Measurements from ENCODE around the gene EOLA2. TPM values are rescaled to one million over a fixed set of nuclear protein-coding genes. Genes with fewer than 3 reads are reported as not detected.
"Not testable (repeated sequence)": the region's sequence is repeated elsewhere in the genome, so short reads cannot be mapped to it uniquely, and the experiment has no call there.

EOLA2 gene
- 24.2 TPM for total RNA-seq
- long read RNA-seq, transcript CXorf40B-203 (5 exons, 1,653 nt) = major isoform, 9 of 21 reads
- long read RNA-seq, partial matches to known transcripts = 3 of 21 reads
- long read RNA-seq, other reads (novel, unspliced or antisense) = 6 of 21 reads

DNA sequence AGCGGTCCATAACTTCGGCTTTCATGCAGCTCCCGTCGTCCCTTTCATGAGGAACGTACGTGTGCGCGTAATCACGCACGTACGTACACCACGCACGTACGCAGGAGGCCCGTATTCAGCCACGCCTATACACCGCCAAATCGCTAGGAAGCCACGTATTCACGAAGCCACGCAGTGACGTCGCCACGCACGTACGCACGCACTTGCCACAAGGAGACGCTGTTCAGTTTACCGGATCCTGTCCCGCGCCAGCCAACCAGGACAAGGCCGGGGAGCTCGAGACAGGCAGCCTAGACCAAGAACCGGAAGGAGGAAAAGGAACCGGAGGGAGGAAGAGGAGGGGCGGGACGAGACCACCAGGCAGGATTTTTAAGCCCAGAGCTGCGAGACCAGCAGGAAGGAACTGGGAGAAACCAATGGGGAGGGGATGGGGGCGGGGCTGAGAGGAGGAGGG is at the start of gene EOLA2:
TSS of gene EOLA2 (minus strand) at position 65 of the 454 bp plus-strand sequence. CDS start 4,617 bp downstream, outside the sequence.
- ATAC-seq = peak; percentile 61
- DNase-seq = peak; percentile 96
- intact Hi-C loops (cut with micrococcal nuclease) = no loop called here

DNA sequence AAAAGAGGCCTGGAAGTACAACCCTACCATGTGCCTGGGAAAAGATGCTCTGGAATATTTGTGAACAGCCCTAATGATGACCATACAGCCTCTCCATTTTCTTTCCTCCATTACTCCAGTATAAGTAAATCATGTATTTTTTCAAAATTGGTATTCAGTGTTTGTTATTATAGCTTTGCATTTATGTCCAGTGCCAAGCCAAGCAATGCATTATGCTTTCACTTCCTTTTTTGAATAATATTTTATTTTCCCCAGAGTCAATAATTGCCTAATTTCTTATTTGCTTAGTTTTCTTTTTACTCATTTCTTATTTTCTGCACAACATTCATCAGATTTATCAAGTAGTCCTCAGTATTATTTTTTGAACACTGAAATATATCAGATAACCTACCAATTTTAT is 49.3 kb upstream of the EOLA2 start:
- intact Hi-C loops (cut with micrococcal nuclease) = no loop called here
- DNase-seq = no peak
- ATAC-seq = no peak

DNA sequence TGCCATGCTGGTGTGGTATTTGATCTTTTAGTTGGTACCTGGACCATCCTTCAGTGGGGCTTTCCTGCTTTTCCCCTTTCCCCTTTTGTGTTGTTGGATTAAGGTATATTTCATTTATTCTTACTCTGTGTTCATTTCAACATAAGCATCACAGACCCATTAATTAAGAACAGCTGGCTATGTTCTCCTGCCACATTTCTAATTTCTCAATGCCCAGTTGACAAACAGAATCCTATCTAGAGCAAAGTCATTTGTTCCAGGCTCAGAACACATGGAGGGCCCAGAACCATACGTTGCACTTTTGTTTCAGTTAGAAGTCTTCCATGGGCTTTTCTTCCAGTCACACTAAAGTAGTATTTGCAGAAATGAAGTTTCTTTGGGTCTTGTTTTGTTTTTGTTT is 46.1 kb upstream of the EOLA2 start:
- ATAC-seq = no peak
- intact Hi-C loops (cut with micrococcal nuclease) = no loop called here
- no peak for DNase-seq

DNA sequence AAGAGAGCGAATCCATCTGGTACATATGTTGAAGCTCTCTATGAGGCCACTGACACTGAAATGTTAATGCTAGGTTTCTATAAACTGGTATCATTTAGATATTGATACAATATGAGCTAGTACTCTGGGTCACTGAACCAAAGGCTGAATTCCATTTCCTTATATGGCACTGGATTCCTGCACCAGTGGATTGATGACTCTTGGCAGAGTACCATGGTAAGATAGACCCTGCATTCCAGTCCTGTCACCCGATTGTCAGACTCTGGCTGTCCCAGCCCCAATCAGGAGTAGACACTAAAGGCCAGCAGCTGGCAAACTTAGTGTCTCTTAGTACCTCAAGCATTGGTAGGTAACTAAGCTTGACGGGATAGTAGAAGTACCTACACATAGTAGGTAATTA is 44.0 kb upstream of the EOLA2 start:
- ATAC-seq (no peak), DNase-seq (no peak)
- intact Hi-C loops (cut with micrococcal nuclease) = no loop called here

DNA sequence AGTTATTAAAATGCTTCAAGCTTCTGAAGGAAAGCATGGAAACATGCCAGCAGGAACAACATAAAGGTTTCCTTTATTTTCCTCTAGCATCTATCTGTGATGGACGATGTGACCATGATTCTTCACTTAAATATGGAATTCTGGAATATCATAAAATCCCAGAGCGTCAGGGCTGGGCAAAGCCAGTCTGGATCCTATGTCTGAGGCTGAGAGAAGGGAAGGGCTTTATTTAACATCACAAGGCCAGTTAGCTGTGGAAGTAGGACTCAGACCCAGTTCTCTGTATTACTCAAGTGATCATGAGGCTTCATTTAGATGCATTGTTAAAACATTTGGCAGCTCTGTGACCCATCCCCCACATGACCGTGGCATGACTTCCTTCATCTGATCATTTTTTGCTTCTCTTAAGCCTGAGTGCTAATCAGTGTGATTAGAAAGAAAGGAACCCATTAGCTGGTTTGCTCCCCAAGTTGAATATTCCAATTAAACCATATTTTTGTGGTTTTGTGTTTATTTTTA is 40.9 kb upstream of the EOLA2 start:
- DNase-seq = no peak
- intact Hi-C loops (cut with micrococcal nuclease) = no loop called here
- ATAC-seq = no peak

DNA sequence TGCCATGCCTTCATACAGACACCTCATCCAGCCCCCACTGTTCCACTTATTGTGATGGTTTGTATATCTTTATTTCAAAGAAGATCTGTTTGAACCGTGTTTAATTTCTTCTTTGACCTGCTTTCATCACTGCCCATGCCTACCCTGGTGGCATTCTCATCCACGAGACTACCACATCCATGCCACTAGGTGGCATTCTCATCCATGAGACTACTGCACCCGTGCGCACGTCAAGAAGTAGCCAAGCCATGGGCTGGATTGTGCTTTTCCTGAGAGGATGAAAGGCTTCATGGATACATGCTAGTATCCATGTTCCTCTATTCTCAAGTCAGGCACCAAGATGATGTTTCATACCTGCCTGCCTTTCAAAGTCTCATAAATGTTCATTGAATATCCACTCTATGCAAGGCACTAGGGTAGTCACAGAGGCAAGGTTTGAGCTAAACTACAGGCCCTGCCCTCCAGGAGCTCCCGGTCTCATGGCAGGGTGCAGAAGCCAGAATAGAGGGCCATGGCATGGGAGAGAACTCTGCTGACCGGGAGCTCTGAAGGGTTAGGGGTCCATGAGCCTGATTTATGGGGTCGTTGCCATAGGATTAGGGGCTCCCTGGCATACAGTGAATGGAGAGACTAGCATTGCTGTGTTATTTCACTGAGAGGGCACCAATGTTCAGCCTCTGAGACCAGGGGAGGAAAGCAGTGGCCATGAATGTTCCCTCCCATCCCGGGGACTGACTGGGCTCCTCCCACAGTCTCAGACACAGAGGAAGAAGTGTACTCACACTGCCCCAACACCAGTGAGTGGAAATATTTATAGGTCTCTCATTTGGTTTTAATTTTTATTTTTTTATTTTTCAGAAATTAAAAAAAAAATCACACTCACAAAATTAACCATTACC is 24.8 kb upstream of the EOLA2 start:
- peak; percentile 84 for ATAC-seq
- DNase-seq = peak; percentile 41
- intact Hi-C loops (cut with micrococcal nuclease) = no loop called here

DNA sequence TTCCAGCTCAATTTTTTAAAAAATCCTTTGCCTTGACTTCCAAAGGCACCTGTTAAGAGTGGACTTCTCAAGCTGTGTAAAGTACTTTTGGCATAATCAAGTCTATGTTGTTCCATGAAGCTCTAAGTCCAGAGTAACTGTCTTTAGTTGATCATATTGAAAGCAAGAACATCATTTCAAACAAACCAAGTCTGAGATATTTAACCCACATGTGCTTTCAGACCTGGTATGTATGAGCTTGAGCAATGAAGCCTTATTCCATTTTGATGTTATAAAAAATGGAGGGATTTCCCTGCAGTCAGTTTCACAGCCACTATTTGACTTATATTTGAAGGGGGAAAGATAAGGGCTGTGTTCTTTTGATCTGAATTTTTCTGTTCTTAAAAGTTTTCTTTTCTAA is 23.7 kb upstream of the EOLA2 start:
- no peak for DNase-seq
- intact Hi-C loops (cut with micrococcal nuclease) = no loop called here
- no peak for ATAC-seq

DNA sequence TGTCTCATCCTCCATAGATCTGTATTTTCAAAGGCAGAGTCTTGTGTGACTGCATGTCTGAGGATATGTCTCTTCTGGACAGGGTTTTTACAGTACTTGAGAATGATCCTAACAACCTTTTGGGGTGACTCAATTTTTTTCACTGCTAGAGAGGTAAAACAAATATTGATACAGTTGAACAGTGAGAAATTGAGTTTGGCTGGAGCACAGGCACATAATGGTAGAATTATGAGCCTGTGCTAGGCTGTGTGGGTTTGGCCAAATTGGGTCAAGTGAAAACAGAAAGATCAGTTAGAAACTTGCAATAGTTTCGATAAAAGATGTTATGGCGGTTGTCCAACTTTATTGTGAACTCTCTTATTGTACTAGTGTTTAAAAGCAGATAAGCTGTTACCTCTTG is 23.3 kb upstream of the EOLA2 start:
- no peak for DNase-seq
- intact Hi-C loops (cut with micrococcal nuclease) = no loop called here
- no peak for ATAC-seq

DNA sequence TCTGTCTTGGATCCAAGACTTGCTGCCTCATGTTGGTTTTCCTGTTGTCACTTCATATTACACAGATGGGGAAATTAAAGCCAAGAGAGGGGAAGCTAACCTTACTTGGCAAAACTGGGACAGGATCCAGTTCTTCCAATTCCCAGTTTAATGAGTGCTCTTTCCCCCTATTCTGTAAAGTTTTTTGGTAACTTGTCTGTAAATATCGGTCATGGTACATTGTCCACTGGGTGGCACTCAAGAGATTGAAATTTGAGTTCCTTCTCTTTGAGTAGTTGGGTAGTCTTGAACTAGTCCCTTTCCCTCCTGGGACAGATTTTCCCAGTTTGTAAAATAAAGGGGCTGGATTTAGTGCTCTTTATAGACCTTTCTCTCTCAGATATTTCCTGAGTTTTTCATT is 12.4 kb upstream of the EOLA2 start:
- intact Hi-C loops (cut with micrococcal nuclease) = no loop called here
- no peak for DNase-seq

DNA sequence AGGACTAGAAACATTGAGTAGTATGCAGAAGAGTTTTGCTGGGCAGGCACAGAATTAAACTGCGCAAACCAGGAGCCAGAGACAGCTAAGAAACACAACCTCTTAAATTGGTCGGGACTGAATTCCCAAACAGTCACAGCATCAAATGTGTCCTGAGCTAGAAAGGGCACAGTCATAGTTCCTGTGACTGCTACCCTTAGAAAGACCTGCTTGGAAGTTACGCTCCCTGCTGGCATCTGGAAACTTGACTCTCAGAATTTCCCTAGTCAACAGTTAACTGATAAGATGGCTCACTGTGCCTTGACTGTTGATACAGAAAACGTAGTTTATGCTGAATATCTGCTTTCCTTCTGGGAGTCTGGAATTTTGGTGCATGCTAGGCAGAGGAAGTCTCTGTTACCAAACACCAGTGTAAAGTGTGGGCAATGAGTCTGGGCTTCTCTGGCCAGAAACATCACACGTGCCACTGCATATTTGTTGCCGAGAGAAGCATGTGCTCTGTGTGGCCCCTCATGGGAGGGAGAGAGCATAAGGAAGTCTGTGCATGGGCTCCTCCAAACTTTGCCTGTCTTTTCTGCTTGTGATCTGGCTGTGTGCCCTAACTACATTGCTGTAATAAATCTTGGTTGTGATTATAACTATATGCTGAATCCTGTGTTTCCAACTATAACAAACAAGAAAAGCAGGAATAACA is 11.6 kb upstream of the EOLA2 start:
- DNase-seq (no peak), ATAC-seq (no peak)
- intact Hi-C loops (cut with micrococcal nuclease) = no loop called here

More for the DNA sequence above, 12.4 kb upstream of the EOLA2 start:
- peak; percentile 35 for ATAC-seq

DNA sequence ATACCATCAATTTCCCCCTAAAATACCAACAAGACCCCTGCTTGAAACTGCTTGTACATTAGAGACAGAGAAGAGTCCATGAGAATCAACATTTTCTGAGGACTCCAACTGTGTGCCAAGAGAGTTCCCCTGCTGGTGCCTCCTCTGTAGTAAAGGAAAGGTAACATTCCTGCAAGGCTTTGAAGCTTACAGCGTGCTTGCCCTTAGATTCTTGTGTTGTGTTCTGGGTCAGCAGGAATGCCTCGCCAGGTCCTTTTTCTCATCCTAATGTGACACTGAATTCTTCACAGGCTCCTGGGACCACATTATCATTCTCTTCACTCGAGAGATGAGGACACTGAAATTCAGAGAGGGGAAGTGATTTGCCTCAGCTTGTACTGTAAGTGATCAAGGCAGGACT is 9.7 kb upstream of the EOLA2 start:
- DNase-seq = no peak
- ATAC-seq = no peak
- intact Hi-C loops (cut with micrococcal nuclease) = no loop called here

DNA sequence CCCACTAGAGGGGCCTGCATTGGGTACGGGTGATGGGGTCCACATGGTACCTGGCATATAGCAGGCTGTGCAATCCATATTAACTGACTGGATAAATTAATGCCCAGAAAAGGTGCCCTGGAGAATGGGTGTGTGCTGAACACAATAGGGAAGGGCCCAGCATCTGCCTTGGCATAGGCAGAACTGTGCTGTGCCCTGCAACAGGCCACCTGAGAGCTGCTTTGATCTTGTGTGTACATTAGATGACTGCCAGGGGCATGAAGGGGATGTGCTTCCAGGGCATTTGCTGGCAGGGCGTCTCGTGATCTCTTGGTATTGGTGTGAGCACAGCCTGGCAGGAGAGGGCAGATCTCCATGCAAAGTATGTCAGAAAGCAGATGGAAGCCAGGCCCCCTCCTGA is 8.6 kb upstream of the EOLA2 start:
- intact Hi-C loops (cut with micrococcal nuclease); DNase-seq; ATAC-seq: not testable (repeated sequence)

DNA sequence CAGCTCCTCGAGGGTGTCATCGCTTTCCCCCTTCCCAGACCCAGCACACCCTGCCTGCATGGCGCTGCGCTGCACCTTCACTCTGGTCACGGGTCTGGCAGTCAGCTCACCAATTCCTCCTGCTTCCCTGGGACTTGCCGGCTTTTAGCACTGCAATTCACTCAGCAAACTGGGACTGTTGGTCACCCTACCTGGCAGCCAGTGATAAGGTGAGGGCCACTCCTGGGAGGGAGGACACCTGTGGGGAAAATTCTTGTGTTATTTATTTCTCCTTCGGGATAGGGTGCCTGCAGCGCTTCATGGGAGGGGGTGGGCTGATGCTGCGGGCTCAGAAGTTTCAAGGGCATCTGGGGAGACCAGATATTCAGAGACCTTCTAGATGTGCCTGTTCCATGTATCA is 7.5 kb upstream of the EOLA2 start:
- ATAC-seq; intact Hi-C loops (cut with micrococcal nuclease); DNase-seq: not testable (repeated sequence)

DNA sequence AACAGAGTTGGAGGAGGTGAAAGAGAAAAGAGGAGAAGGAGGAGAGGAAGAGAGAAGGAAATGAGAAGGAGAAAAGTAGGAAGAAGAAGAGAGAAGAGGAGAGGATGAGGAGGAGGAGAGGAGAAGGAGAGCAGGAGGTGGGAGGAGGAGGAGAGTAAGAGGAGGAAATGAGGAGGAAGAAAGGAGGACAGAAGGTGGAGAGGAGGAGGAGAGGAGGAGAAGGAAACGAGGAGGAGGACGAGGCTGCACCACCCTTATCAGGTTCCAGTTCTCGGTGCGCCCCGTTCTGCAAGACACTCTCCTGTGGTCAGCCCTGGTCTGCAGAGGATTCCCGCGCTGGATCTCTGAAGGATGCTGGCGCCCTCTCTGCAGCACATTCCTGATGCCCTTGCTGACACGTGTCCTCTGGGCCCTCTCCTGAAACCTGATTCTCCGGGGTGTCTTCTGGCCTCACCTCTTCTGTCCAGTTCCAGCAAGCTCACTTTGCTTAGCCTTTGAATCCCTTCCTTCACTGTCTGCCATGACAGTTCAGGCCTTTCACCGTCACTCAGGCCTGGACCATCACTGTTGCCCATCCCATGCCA is 6.9 kb upstream of the EOLA2 start:
- ATAC-seq; intact Hi-C loops (cut with micrococcal nuclease); DNase-seq: not testable (repeated sequence)

DNA sequence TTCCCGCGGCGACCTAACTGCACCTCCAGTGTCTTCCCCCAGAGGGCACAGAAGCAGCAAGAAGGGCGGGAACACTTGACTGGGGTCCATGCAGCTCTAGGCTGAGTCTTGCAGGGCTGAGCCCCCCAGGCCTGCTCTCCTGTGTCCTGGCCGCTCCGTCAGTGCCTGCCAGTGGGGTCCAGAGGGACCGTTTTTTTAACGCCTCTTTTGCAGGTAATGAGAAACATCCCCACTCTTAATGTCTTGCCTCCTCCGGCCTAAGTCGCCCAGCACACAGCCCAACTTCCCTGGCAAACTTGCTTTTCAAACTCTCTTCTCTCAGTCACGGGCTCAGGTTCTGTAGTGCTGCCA is 2.4 kb upstream of the EOLA2 start:
- intact Hi-C loops (cut with micrococcal nuclease) = not testable (repeated sequence)

DNA sequence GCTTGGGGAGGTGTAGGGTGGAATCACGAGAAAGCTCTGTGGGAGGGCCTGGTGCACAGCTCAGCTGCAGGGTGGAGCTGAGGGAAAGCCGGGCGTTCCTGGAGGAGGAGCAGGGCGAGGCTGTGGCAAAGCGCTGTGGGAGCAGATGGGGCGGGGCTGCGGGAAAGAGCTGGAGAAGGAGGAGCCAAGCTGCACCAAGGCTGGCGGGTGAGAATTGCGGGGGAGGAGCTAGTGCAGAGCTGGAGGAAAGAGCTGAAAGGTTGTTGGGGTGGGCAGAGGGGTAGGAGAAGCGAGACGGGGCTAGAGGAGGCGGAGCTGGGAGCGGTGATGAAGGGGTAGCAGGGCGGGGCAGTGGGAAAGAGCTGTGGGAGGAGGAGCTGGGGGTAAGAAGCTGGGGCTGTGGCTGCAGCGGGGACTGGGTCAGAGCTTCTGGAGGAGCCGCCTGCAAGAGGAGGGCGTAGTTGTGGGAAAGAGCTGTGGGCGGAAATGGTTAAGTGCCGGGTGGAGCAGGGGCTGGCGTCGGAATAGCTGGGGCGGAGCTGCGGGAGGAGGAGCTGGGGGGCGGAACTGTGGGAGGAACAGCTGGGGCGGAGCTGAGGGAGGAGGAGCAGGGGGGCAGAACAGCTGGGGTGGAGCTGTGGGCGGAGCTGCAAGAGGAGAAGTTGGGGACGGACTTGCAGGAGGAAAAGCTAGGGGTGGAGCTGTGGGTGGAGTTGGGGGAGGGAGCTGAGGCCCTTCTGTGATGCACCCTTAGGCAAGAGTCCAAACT is 1.8 kb upstream of the EOLA2 start:
- peak; percentile 74 for ATAC-seq
- peak; percentile 93 for DNase-seq
- intact Hi-C loops (cut with micrococcal nuclease) = no loop called here

More for the DNA sequence above, 2.4 kb upstream of the EOLA2 start:
- not testable (repeated sequence) for DNase-seq, ATAC-seq

DNA sequence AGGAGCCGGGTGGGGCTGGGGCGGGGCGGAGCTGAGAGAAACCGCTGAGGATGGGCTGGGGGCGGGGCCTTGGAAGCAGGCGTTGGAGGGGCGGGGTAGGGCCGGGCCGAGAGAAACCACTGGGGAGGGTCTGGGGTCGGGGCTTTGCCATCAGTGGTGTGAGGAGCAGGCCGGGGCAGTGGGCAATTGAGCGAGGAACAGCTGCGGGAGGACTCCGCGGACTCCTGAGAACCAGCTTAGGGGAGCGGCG is 1.3 kb upstream of the EOLA2 start:
- ATAC-seq = peak; percentile 64

DNA sequence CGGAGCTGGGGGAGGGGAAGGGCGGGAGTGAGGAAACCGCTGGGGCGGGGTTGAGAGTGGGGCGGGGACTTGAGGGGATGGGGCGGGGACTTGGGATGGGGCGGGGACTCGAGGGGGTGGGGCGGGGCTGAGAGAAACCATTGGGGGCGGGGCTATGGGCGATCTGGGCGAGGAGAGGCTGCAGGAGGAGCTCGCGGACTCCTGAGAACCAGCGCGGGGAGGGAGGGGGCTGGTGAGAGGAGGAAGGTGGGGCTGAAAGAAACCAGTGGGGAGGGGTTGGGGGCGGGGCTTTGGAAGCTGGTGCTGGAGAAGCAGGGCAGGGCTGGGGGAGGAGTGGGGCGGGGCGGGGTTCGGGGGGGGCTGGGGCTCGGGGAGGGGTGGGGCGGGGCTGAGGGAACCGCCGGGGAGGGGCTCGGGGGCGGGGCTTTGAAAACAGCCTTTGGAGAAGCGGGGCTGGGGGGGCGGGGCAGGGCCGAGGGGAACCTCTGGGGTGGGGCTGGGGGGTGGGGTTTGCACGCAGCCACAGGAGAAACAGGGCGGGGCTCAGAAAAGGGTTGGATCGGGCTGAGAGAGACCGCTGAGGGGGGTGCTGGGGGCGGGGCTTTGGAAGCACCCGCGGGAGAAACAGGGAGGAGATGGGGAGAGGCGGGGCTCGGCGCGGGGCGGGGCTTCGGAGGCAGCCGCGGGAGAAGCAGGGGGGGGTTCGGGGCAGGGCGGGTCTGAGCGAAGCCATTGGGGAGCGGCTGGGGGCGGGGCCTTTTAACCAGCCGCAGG is 777 bp upstream of the EOLA2 start:
- ATAC-seq (peak; percentile 41), DNase-seq (peak; percentile 96)
- intact Hi-C loops (cut with micrococcal nuclease) = no loop called here

More for the DNA sequence above, 1.3 kb upstream of the EOLA2 start:
- DNase-seq = no peak
- intact Hi-C loops (cut with micrococcal nuclease) = no loop called here

All from left ventricle myocardium superior (tissue), 1 donor.